Daoy (cell line): Measurements from ENCODE around the gene FETUB. TPM values are rescaled to one million over a fixed set of nuclear protein-coding genes. Genes with fewer than 3 reads are reported as not detected.

Experiments used
- DNase-seq: peaks from one replicate; pipeline ENCODE4 v3.0.0-alpha.2; 2015; ENCODE audit warnings: low read depth
- total RNA-seq: library from RNA; depleted of rRNA; stranded (reverse); fragments of >200 nt; shearing (Covaris generic); gene quantifications from 2 replicates; pipeline ENCODE4 v1.2.3, GENCODE V29; 2014

The FETUB gene
- total RNA-seq, 1 experiment from 2014 or later: not detected

GRCh38 chr3:186612721-186613636 is 27.2 kb upstream of the FETUB start, which contains the start of gene AHSG:
Gene AHSG (plus strand): TSS chr3:186613060. CDS start chr3:186613142, 82 bp downstream.
- no peak for DNase-seq

GRCh38 chr3:186613637-186614265 is 26.4 kb upstream of the FETUB start:
- DNase-seq: peak; percentile 31

GRCh38 chr3:186614266-186614596 is 26.0 kb upstream of the FETUB start:
- no peak for DNase-seq

- DNase-seq: peak; percentile 83
These were observed 25.4 kb upstream of the FETUB start for GRCh38 chr3:186614597-186615483.

- no peak for DNase-seq
These were observed 23.9 kb upstream of the FETUB start for GRCh38 chr3:186616299-186616617.

GRCh38 chr3:186617036-186617946 is 22.9 kb upstream of the FETUB start:
- DNase-seq: peak; percentile 98

- no peak for DNase-seq
These were observed 21.8 kb upstream of the FETUB start for GRCh38 chr3:186618318-186618938.

GRCh38 chr3:186619787-186620212 is 20.4 kb upstream of the FETUB start:
- no peak for DNase-seq

GRCh38 chr3:186620213-186621092 is 19.7 kb upstream of the FETUB start:
- no peak for DNase-seq

GRCh38 chr3:186621894-186622650 is 18.1 kb upstream of the FETUB start:
- DNase-seq: no peak

GRCh38 chr3:186622651-186623310 is 17.4 kb upstream of the FETUB start:
- no peak for DNase-seq

GRCh38 chr3:186624598-186624997 is 15.6 kb upstream of the FETUB start:
- no peak for DNase-seq

GRCh38 chr3:186625600-186626042 is 14.6 kb upstream of the FETUB start:
- no peak for DNase-seq

- no peak for DNase-seq
These were observed 13.8 kb upstream of the FETUB start for GRCh38 chr3:186626254-186626847.

GRCh38 chr3:186627852-186628414 is 12.3 kb upstream of the FETUB start:
- DNase-seq: no peak

GRCh38 chr3:186628756-186629155 is 11.4 kb upstream of the FETUB start:
- no peak for DNase-seq

- no peak for DNase-seq
These were observed 9.1 kb upstream of the FETUB start for GRCh38 chr3:186630950-186631641.
